H9 (cell line): Measurements from ENCODE around the gene RHOV. TPM values are rescaled to one million over a fixed set of nuclear protein-coding genes. Genes with fewer than 3 reads are reported as not detected.

Source experiments
- DNase-seq: peaks from one replicate; pipeline ENCODE4 v3.0.0-alpha.2; 2017
- H2AFZ ChIP-seq: one replicate; pipeline ENCODE4 v1.6.1; 2013; ENCODE audit warnings: mild to moderate bottlenecking, low read length, control low read depth, moderate library complexity
- H2AK5ac ChIP-seq: 2 replicates; pipeline ENCODE4 v1.6.1; 2013; ENCODE audit warnings: low read length, control low read depth, mixed read lengths; ENCODE audit not compliant: insufficient read length
- H2BK120ac ChIP-seq: one replicate; pipeline ENCODE4 v1.6.1; 2013; ENCODE audit warnings: low read depth, mild to moderate bottlenecking, low read length, control low read depth, inconsistent platforms; ENCODE audit not compliant: poor library complexity, severe bottlenecking
- H2BK12ac ChIP-seq: 2 replicates; pipeline ENCODE4 v1.6.1; 2013; ENCODE audit warnings: low read length, control low read depth, mixed read lengths, low read depth; ENCODE audit not compliant: insufficient read length
- H2BK15ac ChIP-seq: 2 replicates; pipeline ENCODE4 v1.6.1; 2013; ENCODE audit warnings: low read depth, low read length, control low read depth
- H2BK20ac ChIP-seq: one replicate; pipeline ENCODE4 v1.6.1; 2013; ENCODE audit warnings: low read depth, mild to moderate bottlenecking, low read length, control low read depth, inconsistent platforms; ENCODE audit not compliant: poor library complexity, severe bottlenecking
- H2BK5ac ChIP-seq: 2 replicates; pipeline ENCODE4 v1.6.1; 2013; ENCODE audit warnings: low read length, control low read depth, mixed read lengths; ENCODE audit not compliant: insufficient read length
- H3K14ac ChIP-seq: 2 replicates; pipeline ENCODE4 v1.6.1; 2013; ENCODE audit warnings: low read length, control low read depth; ENCODE audit not compliant: insufficient read depth
- H3K18ac ChIP-seq: 2 replicates; pipeline ENCODE4 v1.6.1; 2013; ENCODE audit warnings: low read depth, mild to moderate bottlenecking, mixed read lengths, low read length, control low read depth; ENCODE audit not compliant: insufficient read length
- H3K23ac ChIP-seq: 2 replicates; pipeline ENCODE4 v1.6.1; 2013; ENCODE audit warnings: low read length, control low read depth, mixed read lengths, low read depth; ENCODE audit not compliant: insufficient read length
- H3K23me2 ChIP-seq: 2 replicates; pipeline ENCODE4 v1.6.1; 2013; ENCODE audit warnings: low read depth, mild to moderate bottlenecking, mixed read lengths, low read length, control low read depth; ENCODE audit not compliant: insufficient read length, poor library complexity, severe bottlenecking
- H3K27ac ChIP-seq: 2 replicates; pipeline ENCODE4 v1.5.1; 2013; ENCODE audit warnings: low read length, control low read depth, mixed read lengths, low read depth; ENCODE audit not compliant: insufficient read length
- H3K27me3 ChIP-seq: 2 replicates; pipeline ENCODE4 v1.6.1; 2013; ENCODE audit warnings: low read length, control low read depth, inconsistent platforms; ENCODE audit not compliant: insufficient read depth
- H3K4ac ChIP-seq: 2 replicates; pipeline ENCODE4 v1.6.1; 2013; ENCODE audit warnings: low read depth, mild to moderate bottlenecking, control low read depth, inconsistent platforms, low read length, moderate library complexity
- H3K4me1 ChIP-seq: 2 replicates; pipeline ENCODE4 v1.6.1; 2013; ENCODE audit warnings: low read length, control low read depth, inconsistent platforms; ENCODE audit not compliant: insufficient read depth
- H3K4me2 ChIP-seq: 2 replicates; pipeline ENCODE4 v1.6.1; 2013; ENCODE audit warnings: low read length, control low read depth, mixed read lengths; ENCODE audit not compliant: insufficient read length, insufficient read depth
- H3K56ac ChIP-seq: 2 replicates; pipeline ENCODE4 v1.6.1; 2013; ENCODE audit warnings: low read depth, mild to moderate bottlenecking, mixed read lengths, low read length, control low read depth; ENCODE audit not compliant: insufficient read length
- H3K79me1 ChIP-seq: 2 replicates; pipeline ENCODE4 v1.6.1; 2013; ENCODE audit warnings: low read depth, mild to moderate bottlenecking, moderate library complexity, low read length, control low read depth, inconsistent platforms; ENCODE audit not compliant: insufficient read depth, poor library complexity, severe bottlenecking
- H3K79me2 ChIP-seq: 2 replicates; pipeline ENCODE4 v1.6.1; 2013; ENCODE audit warnings: low read length, control low read depth, inconsistent platforms; ENCODE audit not compliant: insufficient read depth
- H3K9ac ChIP-seq: 2 replicates; pipeline ENCODE4 v1.6.1; 2013; ENCODE audit warnings: low read length, control low read depth, mixed read lengths; ENCODE audit not compliant: insufficient read length; ENCODE audit errors: extremely low read depth
- H3K9me3 ChIP-seq: one replicate; pipeline ENCODE4 v1.6.1; 2013; ENCODE audit warnings: low read depth, low read length, inconsistent platforms; ENCODE audit not compliant: control insufficient read depth
- H3T11ph ChIP-seq: one replicate; pipeline ENCODE4 v1.6.1; 2013; ENCODE audit warnings: mild to moderate bottlenecking, low read length, control low read depth, inconsistent platforms
- H4K20me1 ChIP-seq: one replicate; pipeline ENCODE4 v1.6.1; 2013; ENCODE audit not compliant: control insufficient read depth, insufficient read length, insufficient read depth
- H4K5ac ChIP-seq: 2 replicates; pipeline ENCODE4 v1.6.1; 2013; ENCODE audit warnings: low read depth, mild to moderate bottlenecking, mixed read lengths, low read length, control low read depth; ENCODE audit not compliant: insufficient read length
- H4K8ac ChIP-seq: replicated peaks from 2 replicates; pipeline ENCODE4 v1.6.1; 2013; ENCODE audit warnings: low read length, control low read depth, mixed read lengths, low read depth; ENCODE audit not compliant: insufficient read length
- H4K91ac ChIP-seq: 2 replicates; pipeline ENCODE4 v1.6.1; 2013; ENCODE audit warnings: low read depth, mild to moderate bottlenecking, moderate library complexity, mixed read lengths, low read length, control low read depth; ENCODE audit not compliant: insufficient read length
- H3K27ac Mint-ChIP-seq, 3 experiments: 2 replicates in 2 of 3; 3 replicates in 1 of 3; pipeline ENCODE4 v1.8.0; 2020 to 2021; ENCODE audit warnings: mixed read lengths in 3 of 3, mild to moderate bottlenecking in 1 of 3, moderate library complexity in 1 of 3
- H3K27me3 Mint-ChIP-seq: 2 replicates; pipeline ENCODE4 v1.8.0; 2021; ENCODE audit warnings: low read depth, mild to moderate bottlenecking, moderate library complexity, mixed read lengths
- H3K36me3 Mint-ChIP-seq, 3 experiments: 2 replicates in 2 of 3; 3 replicates in 1 of 3; pipeline ENCODE4 v1.8.0; 2020 to 2021; ENCODE audit warnings: low read depth in 3 of 3, mixed read lengths in 3 of 3; ENCODE audit not compliant: insufficient read depth in 1 of 3
- H3K4me1 Mint-ChIP-seq, 2 experiments: 2 replicates each; pipeline ENCODE4 v1.8.0; 2020; ENCODE audit warnings: mixed read lengths in 2 of 2
- H3K4me3 Mint-ChIP-seq, 2 experiments: 2 replicates in 1 of 2; 3 replicates in 1 of 2; pipeline ENCODE4 v1.8.0; 2020 to 2021; ENCODE audit warnings: mild to moderate bottlenecking in 2 of 2, mixed read lengths in 2 of 2, moderate library complexity in 1 of 2
- H3K9me3 Mint-ChIP-seq, 2 experiments: 2 replicates in 1 of 2; 3 replicates in 1 of 2; pipeline ENCODE4 v1.8.0; 2020; ENCODE audit warnings: mild to moderate bottlenecking in 2 of 2, mixed read lengths in 2 of 2, moderate library complexity in 1 of 2
- WGBS: extraction: QIAGEN DNeasy Blood & Tissue Kit; methylation state at CpG from one replicate; pipeline ENCODE4 v1.1.7; 2013; ENCODE audit warnings: missing lambda C conversion rate, low lambda C conversion rate, mixed read lengths; ENCODE audit not compliant: insufficient read length; ENCODE audit errors: extremely low coverage; 5-methylcytosine and 5-hydroxymethylcytosine counted together
- total RNA-seq: library from RNA; stranded (reverse); gene quantifications from 2 replicates; pipeline ENCODE4 v1.2.1, GENCODE V29; 2021
- TF ChIP-seq, protein P1 (sequence below): fragments of 200-600 bp; sonication (generic); conservative IDR thresholded peaks from 3 replicates; pipeline ENCODE4 v1.8.0; 2021; ENCODE audit warnings: antibody characterized with exemption, mild to moderate bottlenecking

Gene RHOV
- total RNA-seq, 1 experiment from 2014 or later, result 3.9 TPM

GRCh38 chr15:40912478-40912877 is 38.4 kb upstream of the RHOV start:
- Mint-ChIP-seq H3K36me3 (no peaks in the 10 kb centered on the region; a peak in 1 of 7 replicates), H3K4me3 (no peak overlapping the region), H3K27me3 (peaks cover 27% of the 10 kb centered on the region), H3K27ac (no peak overlapping the region), H3K4me1 (peaks cover 22 to 39% of the 10 kb centered on the region in 2 experiments), H3K9me3 (no peaks in the 10 kb centered on the region)
- no peak overlapping the region for H2AK5ac ChIP-seq
- no peaks in the 10 kb centered on the region for H3K23me2 ChIP-seq
- no peak overlapping the region for H4K5ac ChIP-seq
- H3K4ac ChIP-seq, result no peak overlapping the region
- no peaks in the 10 kb centered on the region for H3K9me3 ChIP-seq
- H2BK5ac ChIP-seq, result no peak overlapping the region
- H2BK15ac ChIP-seq, result no peak overlapping the region
- no peak overlapping the region for H2BK120ac ChIP-seq
- H3K79me2 ChIP-seq, result no peaks in the 10 kb centered on the region
- H3K4me2 ChIP-seq, result no peak overlapping the region
- WGBS, result no CpG with 5 or more reads among the region's 6 CpGs
- no peak overlapping the region for H3T11ph ChIP-seq
- TF ChIP-seq, protein P1, sequence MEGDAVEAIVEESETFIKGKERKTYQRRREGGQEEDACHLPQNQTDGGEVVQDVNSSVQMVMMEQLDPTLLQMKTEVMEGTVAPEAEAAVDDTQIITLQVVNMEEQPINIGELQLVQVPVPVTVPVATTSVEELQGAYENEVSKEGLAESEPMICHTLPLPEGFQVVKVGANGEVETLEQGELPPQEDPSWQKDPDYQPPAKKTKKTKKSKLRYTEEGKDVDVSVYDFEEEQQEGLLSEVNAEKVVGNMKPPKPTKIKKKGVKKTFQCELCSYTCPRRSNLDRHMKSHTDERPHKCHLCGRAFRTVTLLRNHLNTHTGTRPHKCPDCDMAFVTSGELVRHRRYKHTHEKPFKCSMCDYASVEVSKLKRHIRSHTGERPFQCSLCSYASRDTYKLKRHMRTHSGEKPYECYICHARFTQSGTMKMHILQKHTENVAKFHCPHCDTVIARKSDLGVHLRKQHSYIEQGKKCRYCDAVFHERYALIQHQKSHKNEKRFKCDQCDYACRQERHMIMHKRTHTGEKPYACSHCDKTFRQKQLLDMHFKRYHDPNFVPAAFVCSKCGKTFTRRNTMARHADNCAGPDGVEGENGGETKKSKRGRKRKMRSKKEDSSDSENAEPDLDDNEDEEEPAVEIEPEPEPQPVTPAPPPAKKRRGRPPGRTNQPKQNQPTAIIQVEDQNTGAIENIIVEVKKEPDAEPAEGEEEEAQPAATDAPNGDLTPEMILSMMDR, result no peak
- H2BK12ac ChIP-seq, result no peak overlapping the region
- H2BK20ac ChIP-seq, result no peak overlapping the region
- H3K79me1 ChIP-seq, result no peaks in the 10 kb centered on the region
- H3K27me3 ChIP-seq, result no peaks in the 10 kb centered on the region
- no peak for DNase-seq
- H4K8ac ChIP-seq, result no peak overlapping the region
- H3K4me1 ChIP-seq, result no peaks in the 10 kb centered on the region
- H4K91ac ChIP-seq, result no peak overlapping the region
- no peak overlapping the region for H3K23ac ChIP-seq
- no peak overlapping the region for H2AFZ ChIP-seq
- no peaks in the 10 kb centered on the region for H4K20me1 ChIP-seq
- H3K14ac ChIP-seq, result peak overlapping the region; percentile 61; the same call in 1 of the 2 replicates
- H3K9ac ChIP-seq, result no peak overlapping the region
- no peak overlapping the region for H3K27ac ChIP-seq
- no peak overlapping the region for H3K56ac ChIP-seq
- H3K18ac ChIP-seq, result no peak overlapping the region
